ENCODE results near the gene TRIM10.

Gene TRIM10, protein sequence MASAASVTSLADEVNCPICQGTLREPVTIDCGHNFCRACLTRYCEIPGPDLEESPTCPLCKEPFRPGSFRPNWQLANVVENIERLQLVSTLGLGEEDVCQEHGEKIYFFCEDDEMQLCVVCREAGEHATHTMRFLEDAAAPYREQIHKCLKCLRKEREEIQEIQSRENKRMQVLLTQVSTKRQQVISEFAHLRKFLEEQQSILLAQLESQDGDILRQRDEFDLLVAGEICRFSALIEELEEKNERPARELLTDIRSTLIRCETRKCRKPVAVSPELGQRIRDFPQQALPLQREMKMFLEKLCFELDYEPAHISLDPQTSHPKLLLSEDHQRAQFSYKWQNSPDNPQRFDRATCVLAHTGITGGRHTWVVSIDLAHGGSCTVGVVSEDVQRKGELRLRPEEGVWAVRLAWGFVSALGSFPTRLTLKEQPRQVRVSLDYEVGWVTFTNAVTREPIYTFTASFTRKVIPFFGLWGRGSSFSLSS

DNA sequence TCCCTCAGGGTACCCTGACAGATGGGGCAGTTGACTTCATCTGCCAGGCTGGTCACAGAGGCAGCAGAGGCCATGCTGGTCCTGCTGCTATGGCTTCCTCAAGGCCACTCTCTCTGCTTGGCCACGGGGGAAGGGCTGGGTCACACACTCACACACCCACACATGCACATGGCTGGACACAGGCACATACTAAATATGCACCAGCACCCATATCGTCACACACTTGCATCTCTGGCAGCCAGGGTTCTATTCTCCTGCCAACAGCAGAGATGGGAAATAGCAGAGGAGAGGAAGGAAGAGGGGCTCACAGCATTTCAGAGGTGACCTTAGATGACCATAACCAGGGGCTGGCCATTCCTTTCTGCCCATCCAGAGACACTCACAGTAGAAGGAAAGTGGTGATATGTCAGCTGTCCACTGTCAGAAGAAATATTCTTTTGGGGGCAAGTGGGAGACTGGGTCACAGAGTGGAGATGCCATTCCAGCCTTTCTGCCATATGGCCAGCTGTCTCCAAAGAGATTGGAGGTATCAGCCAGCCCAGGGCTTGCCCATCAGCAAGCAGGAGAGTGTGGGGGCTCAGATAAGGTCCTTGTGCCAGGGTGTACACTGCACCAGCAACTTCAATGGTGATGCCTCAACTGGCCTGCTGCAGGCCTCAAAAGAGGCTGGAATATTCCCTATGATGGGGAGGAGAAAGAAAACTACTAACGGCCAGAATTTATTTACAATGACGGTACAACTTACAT lies at the start of gene TRIM10:
TSS of gene TRIM10 (minus strand) at position 427 of the 747 bp plus-strand sequence. CDS start at position 74, 353 bp downstream.
- no peak for DNase-seq (ENCODE audit: low read depth)

DNA sequence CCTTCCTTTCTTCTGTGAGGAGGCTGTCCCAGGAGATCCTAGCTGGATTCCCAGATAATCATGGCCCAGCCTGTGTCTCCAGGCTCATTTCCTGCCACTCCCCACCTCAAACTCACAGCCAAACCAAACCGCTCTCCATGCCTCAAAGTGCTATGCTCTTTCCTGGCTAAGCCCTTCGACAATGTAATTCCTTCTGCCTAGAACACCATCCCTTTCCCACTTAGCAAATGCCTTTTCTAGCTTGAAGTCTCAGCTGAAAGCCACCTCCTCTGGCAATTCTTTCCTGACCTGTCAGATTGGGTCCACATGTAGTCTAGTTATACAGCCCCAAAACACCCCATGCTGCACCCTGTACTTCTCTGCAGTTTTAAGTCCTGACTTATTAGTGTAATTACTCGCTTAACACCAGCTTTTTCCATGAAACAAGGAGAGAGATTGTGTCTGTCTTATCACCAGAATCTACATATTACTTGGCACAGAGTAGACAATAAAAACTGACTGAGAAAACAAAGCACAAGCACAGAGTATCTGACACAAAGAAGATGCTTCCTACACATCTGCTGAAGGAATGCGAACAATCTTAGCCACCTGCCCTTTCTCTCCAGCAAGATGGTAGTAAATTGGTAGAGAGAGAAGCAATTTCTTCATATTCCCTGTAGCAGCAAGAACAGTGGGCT lies 46.7 kb upstream of the TRIM10 start:
- no peak for DNase-seq (ENCODE audit: low read depth)

DNA sequence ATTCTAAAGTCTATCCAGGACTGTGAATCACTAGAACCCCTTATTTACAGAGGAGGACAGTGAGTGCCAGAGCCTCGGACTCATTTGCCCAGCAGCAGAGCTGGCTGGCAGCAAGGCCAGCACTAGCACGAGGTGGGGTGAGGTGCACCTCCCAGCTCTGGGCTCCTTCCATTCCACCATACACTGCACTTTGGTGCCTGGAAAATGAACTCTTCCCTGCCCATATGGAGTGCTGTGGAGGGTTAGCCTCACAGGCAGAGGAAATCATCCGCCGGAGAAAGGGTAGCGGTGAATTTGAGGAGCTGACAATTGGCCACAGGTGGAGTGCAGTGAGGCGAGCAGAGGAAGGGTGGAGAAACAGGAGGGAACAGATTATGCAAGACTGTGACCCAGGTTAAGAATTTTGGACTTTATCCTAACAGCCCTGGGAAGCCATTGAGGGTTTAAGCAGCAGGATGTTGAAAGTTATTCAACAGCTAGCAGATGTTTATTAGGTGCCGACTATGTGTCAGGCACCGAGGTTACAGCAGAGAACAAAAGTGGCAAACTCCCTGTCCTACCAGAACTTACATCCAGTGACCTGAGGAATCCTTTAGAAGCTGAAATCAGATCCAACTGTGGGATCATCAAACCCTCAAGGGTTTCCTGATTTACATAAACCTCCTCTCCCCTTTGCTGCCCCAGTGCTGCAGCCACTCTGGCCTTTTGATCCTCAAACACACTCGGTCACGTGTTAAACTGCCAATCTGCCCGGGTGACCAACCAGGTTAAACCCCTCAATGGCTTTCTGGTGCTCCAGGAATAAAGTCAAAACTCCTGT lies 46.0 kb upstream of the TRIM10 start:
- DNase-seq (ENCODE audit: low read depth), result no peak

DNA sequence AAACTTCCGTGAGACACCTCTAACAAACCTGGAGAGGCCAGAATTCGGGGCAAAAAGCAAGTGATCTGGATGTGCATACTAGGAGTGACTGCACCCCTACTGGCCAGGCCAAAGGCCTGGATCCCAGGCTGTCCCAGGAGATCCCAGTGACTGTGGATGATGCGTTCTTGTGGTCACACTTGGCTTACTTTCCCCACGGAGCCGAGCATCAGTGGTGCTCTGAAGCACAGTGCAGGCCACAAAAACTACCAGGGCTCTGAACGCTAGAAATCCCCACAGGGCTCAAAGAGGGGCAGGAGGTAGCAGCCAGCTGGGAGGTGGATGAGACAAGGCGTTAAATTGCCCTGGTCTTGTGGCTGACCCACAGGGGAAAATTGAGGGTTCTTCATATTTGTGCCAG lies 45.1 kb upstream of the TRIM10 start:
- peak; percentile 39 for DNase-seq (ENCODE audit: low read depth)

DNA sequence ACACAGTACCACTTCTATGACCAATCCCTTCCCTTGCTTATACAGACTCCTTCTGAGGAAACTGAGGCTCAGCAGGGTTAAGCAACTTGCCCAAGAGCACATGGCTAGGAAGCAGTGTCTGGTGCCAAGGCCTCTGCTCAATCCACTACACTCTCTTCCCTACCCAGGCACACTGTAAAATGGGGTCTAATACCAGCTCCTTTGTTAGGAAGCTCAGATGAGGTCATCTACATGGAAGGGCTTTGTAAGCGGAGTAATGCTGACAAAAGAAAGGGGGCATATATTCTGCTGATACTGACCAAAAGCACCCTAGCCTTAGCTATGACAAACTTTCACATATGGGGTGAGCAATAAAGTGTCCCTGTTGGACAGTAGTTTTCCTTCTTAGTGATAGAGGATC lies 43.1 kb upstream of the TRIM10 start:
- DNase-seq (ENCODE audit: low read depth), result no peak

GRCh38 chr6:30202366-30202765 lies 41.4 kb upstream of the TRIM10 start:
- no peak for DNase-seq (ENCODE audit: low read depth)

DNA sequence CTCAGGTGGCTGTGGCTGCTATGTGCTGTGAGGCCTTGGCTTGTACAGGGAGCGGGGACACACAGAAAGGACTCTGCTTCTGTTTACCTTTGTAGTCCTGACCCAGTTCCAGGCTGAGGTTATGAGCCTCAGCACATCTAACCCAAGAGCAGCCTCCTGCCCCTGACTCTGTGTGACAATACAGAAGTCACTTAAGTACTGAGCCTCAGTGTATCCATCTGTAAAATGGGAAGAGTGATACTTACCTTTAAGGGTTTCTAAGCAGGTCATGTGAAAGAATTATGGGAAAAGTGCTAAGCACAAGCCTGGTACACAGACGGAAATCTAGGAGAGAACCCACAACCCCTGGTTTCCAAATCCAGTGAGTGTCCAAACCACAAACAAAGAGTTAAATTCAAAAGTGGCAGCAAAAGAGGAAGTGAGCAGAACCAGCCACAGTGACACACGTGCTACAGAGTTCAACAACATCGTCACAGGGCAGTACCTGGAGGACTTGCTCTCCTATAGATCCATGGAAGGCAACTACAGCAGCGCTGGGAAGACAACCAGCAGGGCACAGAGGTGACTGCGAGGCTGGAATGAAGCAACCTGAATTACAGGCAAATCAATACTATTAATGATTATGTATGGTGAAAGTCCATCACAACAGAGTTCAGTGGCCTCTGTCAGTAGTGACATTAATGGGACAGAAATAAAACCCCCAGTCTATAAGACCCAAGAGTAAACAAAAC lies 39.7 kb upstream of the TRIM10 start:
- DNase-seq (ENCODE audit: low read depth), result no peak

DNA sequence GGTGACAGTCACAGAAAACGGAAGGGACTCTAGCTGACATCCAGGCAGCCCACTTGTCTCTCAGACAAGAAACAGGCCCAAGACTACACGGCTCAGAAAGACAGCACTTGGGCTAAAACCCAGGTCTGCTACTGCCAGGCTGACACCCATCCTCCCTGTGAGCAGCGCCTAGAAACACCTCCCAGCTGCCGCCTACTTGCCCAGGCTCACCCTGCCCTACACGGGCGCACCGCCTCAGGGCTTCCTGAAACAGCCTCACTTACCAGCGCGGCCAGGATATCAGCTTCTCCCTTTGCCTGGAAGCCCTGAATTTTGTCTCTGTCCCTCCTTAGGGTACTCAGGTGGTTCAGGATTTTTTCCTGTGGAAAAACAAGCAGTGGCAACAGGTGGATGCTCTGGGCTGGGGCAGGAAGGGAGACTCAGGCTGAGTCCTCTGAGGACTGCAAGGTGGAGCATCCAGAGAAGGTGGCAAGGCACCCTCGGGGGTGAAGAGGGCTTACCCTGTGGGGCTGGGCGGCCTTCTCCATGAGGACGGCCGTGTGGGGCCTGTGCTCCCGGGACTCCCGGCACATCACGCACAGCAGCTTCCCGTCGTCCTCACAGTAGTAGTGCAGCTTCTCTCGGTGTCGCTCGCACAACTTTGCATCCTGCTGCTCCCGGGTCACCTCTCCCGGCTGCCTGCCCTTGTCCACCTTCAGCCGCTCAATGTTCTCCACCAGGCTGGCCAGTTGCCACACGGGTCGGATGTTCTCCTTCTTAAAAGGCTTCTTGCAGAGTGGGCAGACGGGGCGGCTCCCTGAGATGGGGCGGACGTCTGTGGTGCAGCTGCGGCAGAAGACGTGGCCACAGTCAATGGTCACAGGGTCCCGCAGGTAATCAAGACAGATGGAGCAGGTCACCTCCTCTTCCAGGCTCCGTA lies 37.4 kb upstream of the TRIM10 start:
- DNase-seq (ENCODE audit: low read depth), result no peak

GRCh38 chr6:30196376-30196775 lies 35.4 kb upstream of the TRIM10 start:
- DNase-seq (ENCODE audit: low read depth), result no peak

DNA sequence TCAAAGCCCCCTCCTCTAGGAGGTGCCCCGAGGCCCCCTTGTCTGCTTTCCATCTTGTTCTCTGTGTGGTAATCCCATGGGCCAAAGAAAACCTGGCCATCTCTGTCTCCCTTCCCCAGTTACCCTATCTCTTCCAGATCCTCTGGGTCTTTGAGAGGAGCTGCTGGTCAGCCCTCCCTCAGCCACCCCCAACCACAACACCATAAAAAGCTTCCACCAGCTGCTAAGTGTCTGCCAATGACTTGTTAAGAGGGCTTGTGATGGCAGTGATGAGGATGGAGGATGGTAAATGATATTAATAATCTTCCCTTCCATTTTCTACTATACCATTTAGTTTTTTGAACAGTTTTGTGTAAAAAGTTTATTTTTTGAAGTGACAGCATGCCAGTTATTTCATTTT lies 34.9 kb upstream of the TRIM10 start:
- no peak for DNase-seq (ENCODE audit: low read depth)

DNA sequence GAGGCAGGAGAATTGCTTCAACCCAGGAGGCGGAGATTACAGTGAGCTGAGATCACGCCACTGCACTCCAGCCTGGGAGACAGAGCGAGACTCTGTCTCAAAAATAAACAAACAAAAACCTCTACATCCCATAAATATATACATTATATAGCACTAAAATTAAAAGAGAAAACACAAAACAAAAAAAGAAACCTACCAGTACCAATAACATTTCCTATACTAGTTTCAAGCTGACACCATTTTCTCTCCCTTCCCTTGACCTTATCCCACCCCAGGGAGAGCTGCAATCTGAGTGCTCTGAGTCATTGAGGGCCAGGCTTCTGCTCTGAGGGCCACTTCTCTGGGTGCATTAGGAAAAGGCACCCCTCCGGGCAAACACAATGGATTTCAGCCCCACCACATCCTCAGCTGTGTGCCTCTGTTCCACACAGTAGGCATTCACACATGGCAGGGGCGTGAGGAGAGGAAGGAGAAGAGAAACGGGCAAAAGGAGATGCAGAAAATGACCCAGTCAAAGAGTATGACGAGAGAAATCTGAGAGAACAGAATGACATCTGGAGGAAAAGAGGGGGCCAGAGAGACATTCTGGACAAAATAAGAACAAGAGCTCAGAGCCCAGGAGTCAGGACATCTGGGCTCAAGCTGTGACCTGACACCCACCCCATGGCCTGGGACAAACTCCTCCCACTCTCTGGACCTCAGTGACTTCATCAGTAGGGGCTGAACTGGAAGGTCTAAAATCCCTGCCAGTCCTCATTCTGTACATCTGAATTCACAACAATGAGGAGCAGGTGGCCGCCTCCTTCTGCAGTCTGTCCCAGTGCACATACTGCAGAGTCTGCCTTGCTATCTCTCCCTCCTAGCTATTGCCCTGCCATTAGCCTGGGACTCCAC lies 34.0 kb upstream of the TRIM10 start:
- DNase-seq (ENCODE audit: low read depth), result no peak

DNA sequence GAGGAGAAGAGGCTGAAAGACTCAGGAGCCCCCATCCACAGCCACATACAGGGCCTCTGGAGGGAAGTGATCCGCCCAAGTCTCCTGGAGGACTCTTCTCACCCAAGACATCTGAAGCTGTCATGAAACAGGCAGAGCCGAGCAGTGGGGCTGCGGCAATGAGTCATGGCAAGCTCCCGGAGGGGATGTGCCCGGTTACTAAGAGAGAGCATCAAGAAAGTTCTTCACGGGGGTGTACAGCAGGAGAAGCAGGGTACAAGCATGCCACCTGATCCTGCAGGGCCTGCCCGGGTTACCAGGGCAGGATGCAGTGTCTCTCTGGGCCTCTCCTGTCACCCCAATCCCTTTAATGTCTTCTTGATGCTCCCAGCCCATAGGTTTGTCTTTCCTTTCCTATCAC lies 31.1 kb upstream of the TRIM10 start:
- no peak for DNase-seq (ENCODE audit: low read depth)

DNA sequence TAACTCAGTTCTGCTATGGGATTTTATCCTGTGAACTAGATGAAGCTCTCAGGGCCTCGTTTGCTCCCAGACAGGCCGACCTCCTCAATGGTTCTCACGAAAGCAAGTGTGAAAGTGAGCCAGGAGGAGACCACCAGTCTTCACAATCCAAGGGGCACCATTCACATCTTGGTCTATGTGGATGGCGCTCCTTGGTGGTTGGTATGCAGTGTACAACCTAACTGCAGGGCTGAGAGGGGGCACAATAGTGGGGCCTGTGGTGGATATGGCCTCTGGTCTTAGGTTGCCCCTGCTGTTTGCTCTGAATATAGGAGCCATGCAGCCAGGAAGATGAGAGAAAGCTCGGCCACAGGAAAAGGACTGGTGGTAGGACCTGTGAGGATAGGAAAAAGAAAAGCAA lies 27.5 kb upstream of the TRIM10 start:
- no peak for DNase-seq (ENCODE audit: low read depth)

DNA sequence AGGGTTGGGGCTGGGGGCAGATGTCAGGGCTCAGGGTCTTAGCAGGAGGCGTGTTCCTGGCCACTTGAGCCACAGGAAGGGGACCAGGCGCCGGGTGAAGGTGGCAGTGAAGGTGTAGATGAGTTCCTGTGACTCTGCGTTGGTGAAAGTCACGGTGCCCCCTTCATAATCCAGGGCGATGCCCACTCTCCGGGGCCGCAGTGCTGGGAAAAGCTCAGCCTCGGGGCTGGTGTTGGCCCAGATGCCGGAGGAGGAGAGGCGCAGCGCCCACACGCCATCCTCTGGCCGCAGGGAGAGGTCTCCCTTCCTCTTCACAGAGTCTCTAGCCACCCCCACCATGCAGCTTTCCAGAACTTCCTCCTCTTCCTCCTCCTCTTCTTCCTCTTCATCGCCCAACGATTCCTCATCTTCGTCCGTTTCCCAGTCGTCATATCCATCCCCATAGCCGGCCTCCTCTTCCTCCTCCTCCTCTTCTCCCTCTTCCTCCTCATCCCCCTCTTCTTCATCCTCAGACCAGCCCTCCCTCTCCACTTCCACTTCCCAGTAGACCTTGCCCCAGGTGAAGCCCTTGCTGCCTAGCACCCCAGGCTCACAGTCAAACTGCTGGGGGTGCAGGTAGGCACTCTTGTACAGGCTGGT lies 25.0 kb upstream of the TRIM10 start:
- no peak for DNase-seq (ENCODE audit: low read depth)

GRCh38 chr6:30184417-30185031 lies 23.5 kb upstream of the TRIM10 start:
- DNase-seq (ENCODE audit: low read depth), result no peak

DNA sequence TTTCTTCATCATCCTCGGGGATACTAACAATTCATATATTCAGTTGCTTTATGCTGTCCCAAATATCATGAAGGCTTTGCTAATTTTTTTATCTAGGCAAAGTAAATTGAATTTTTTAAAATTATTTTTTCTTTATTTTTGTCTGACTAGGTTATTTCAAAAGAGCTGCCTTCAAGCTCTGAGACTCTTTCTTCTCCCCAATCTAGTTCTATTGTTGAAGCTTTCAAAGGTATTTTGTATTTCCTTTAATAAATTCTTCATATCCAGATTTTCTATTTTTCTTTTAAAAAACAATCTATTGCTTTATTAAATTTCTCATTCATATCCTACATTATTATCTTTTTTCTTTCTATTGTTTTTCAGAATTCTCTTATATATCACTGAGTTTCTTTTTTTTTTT lies 19.1 kb upstream of the TRIM10 start:
- DNase-seq (ENCODE audit: low read depth), result no peak

- DNase-seq (ENCODE audit: low read depth), result no peak
Measured at GRCh38 chr6:30178837-30179236, 17.8 kb upstream of the TRIM10 start.

DNA sequence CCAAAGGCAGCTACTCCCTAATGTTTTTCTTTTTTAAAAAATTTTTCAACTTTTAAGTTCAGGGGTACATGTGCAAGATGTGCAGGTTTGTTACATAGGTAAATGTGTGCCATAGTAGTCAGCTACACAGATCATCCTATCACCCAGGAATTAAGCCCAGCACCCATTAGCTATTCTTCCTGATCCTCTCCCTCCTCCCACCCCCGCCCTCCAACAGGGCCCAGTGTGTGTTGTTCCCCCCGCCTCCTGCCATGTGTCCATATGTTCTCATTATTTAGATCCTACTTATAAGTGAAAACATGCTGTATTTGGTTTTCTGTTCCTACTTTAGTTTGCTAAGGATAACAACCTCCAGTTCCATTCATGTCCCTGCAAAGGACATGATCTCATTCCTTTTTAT lies 14.8 kb upstream of the TRIM10 start:
- no peak for DNase-seq (ENCODE audit: low read depth)
